ENCODE results near the gene N4BP3.

N4BP3 gene

GRCh38 chr5:178077751-178078150 lies 35.6 kb upstream of the N4BP3 start:
- DNase-seq (ENCODE audit: insufficient read length, low spot score) (no peak), FAIRE-seq (no peak)
- TF ChIP-seq CTCF (IDR thresholded peaks at IDR 0.05; ENCODE audit: insufficient read depth, missing control alignments), result no peak

- no peak for FAIRE-seq
- DNase-seq (ENCODE audit: insufficient read length, low spot score), result no peak
- no peak for TF ChIP-seq CTCF (IDR thresholded peaks at IDR 0.05; ENCODE audit: insufficient read depth, missing control alignments)
These were observed 34.9 kb upstream of the N4BP3 start for GRCh38 chr5:178078197-178079010.

- DNase-seq (ENCODE audit: insufficient read length, low spot score) (no peak), FAIRE-seq (no peak)
- TF ChIP-seq CTCF (IDR thresholded peaks at IDR 0.05; ENCODE audit: insufficient read depth, missing control alignments), result no peak
These were observed 33.3 kb upstream of the N4BP3 start for GRCh38 chr5:178080056-178080455.

- no peak for TF ChIP-seq CTCF (IDR thresholded peaks at IDR 0.05; ENCODE audit: insufficient read depth, missing control alignments)
- FAIRE-seq, result no peak
- DNase-seq (ENCODE audit: insufficient read length, low spot score), result no peak
These were observed 32.5 kb upstream of the N4BP3 start for GRCh38 chr5:178080618-178081410.

- no peak for TF ChIP-seq CTCF (IDR thresholded peaks at IDR 0.05; ENCODE audit: insufficient read depth, missing control alignments)
- no peak for FAIRE-seq
- no peak for DNase-seq (ENCODE audit: insufficient read length, low spot score)
These were observed 31.6 kb upstream of the N4BP3 start for GRCh38 chr5:178081571-178082243.

GRCh38 chr5:178083922-178084321 lies 29.4 kb upstream of the N4BP3 start:
- DNase-seq (ENCODE audit: insufficient read length, low spot score) (no peak), FAIRE-seq (no peak)
- no peak for TF ChIP-seq CTCF (IDR thresholded peaks at IDR 0.05; ENCODE audit: insufficient read depth, missing control alignments)
